CD4-positive, CD25-positive, alpha-beta regulatory T cell (primary cell): ENCODE measurements around the gene FUT7. TPM values are rescaled to one million over a fixed set of nuclear protein-coding genes. Genes with fewer than 3 reads are reported as not detected.

Experiments used
- ATAC-seq, 2 donors: fragments of 150-1000 bp; cut with Tn5 transposase; one replicate each; pipeline ENCODE4 v1.10.0; 2021; ENCODE audit warnings: low read depth in 2 of 2, moderate number of reproducible peaks in 2 of 2, moderate library complexity in 1 of 2
- DNase-seq, 3 donors: peaks; one replicate each; pipeline versions ENCODE4 v3.0.0 to v3.0.0-alpha.2; 2012 to 2022; ENCODE audit warnings: mixed read lengths in 1 of 3
- H3K27ac ChIP-seq: one replicate; pipeline ENCODE4 v1.7.0; 2013; ENCODE audit warnings: mild to moderate bottlenecking, low read length; ENCODE audit not compliant: insufficient read depth, poor library complexity, severe bottlenecking
- H3K27me3 ChIP-seq: one replicate; pipeline ENCODE4 v1.7.0; 2013; ENCODE audit warnings: low read length; ENCODE audit not compliant: control insufficient read depth, insufficient read depth
- H3K36me3 ChIP-seq: one replicate; pipeline ENCODE4 v1.7.0; 2013; ENCODE audit warnings: mild to moderate bottlenecking, low read length, moderate library complexity; ENCODE audit not compliant: control insufficient read depth, insufficient read depth
- H3K4me1 ChIP-seq: 2 replicates; pipeline ENCODE4 v1.7.0; 2013; ENCODE audit warnings: mild to moderate bottlenecking, low read length; ENCODE audit not compliant: insufficient read depth, control insufficient read depth, poor library complexity, severe bottlenecking
- H3K4me3 ChIP-seq: one replicate; pipeline ENCODE4 v1.7.0; 2013; ENCODE audit warnings: low read depth, mild to moderate bottlenecking, low read length, moderate library complexity
- H3K9me3 ChIP-seq, 2 experiments: 1 replicate in 1 of 2; 2 replicates in 1 of 2; pipeline ENCODE4 v1.7.0; 2013; ENCODE audit warnings: low read length in 2 of 2, mild to moderate bottlenecking in 1 of 2, moderate library complexity in 1 of 2; ENCODE audit not compliant: control insufficient read depth in 2 of 2
- H3K27ac Mint-ChIP-seq, 3 donors: one replicate each; pipeline ENCODE4 v1.8.0; 2020 to 2022; ENCODE audit warnings: mild to moderate bottlenecking in 3 of 3, mixed read lengths in 3 of 3, moderate library complexity in 2 of 3
- H3K27me3 Mint-ChIP-seq: one replicate; pipeline ENCODE4 v1.8.0; 2022; ENCODE audit warnings: mild to moderate bottlenecking, mixed read lengths
- H3K36me3 Mint-ChIP-seq: one replicate; pipeline ENCODE4 v1.8.0; 2020; ENCODE audit warnings: mixed read lengths
- H3K4me1 Mint-ChIP-seq, 4 donors: one replicate each; pipeline ENCODE4 v1.8.0; 2020 to 2022; ENCODE audit warnings: mixed read lengths in 4 of 4, mild to moderate bottlenecking in 1 of 4
- H3K4me3 Mint-ChIP-seq, 4 donors: one replicate each; pipeline ENCODE4 v1.8.0; 2020 to 2022; ENCODE audit warnings: mild to moderate bottlenecking in 4 of 4, mixed read lengths in 4 of 4, moderate library complexity in 3 of 4
- H3K9me3 Mint-ChIP-seq, 7 donors: one replicate each; pipeline ENCODE4 v1.8.0; 2020 to 2022; ENCODE audit warnings: mixed read lengths in 7 of 7, mild to moderate bottlenecking in 3 of 7, moderate library complexity in 2 of 7
- polyA plus RNA-seq, 4 donors: library from polyadenylated mRNA; unstranded; fragments of 300-500 nt; fragmentation: Illumina TruSeq; gene quantifications; one replicate each; pipeline ENCODE4 v1.2.3, GENCODE V29; 2021
- total RNA-seq: library from RNA; stranded (reverse); gene quantifications from one replicate; pipeline ENCODE4 v1.2.3, GENCODE V29; 2022

Gene FUT7
- total and polyA plus RNA-seq, 5 donors from 2014 or later, result 15.2 to 79.0 (median 37.4) TPM

GRCh38 chr9:137015540-137015930 is 16.4 kb downstream of the FUT7 start:
- Mint-ChIP-seq H3K9me3 (peaks cover 0 to 2% (median 0%) of the 10 kb centered on the region in 7 donors), H3K36me3 (peaks cover 4% of the 10 kb centered on the region), H3K4me3 (no peak overlapping the region), H3K27me3 (no peaks in the 10 kb centered on the region), H3K4me1 (peaks cover 0 to 5% (median 0%) of the 10 kb centered on the region in 4 donors), H3K27ac (no peak overlapping the region)
- no peaks in the 10 kb centered on the region for H3K27me3 ChIP-seq
- H3K9me3 ChIP-seq, result no peaks in the 10 kb centered on the region
- ATAC-seq (no peak), DNase-seq (no peak)
- peaks cover 11% of the 10 kb centered on the region for H3K36me3 ChIP-seq
- H3K4me3 ChIP-seq, result no peak overlapping the region
- H3K27ac ChIP-seq, result no peak overlapping the region
- H3K4me1 ChIP-seq, result no peaks in the 10 kb centered on the region

GRCh38 chr9:137014776-137015539 is 16.9 kb downstream of the FUT7 start:
- Histone ChIP-seq H3K4me1 (no peaks in the 10 kb centered on the region), H3K27me3 (no peaks in the 10 kb centered on the region), H3K9me3 (no peaks in the 10 kb centered on the region), H3K27ac (no peak overlapping the region), H3K4me3 (no peak overlapping the region), H3K36me3 (peaks cover 11% of the 10 kb centered on the region)
- Mint-ChIP-seq H3K27ac (no peak overlapping the region), H3K27me3 (no peaks in the 10 kb centered on the region), H3K36me3 (peaks cover 4% of the 10 kb centered on the region), H3K4me3 (no peak overlapping the region), H3K4me1 (peaks cover 0 to 5% (median 0%) of the 10 kb centered on the region in 4 donors), H3K9me3 (peaks cover 0 to 2% (median 0%) of the 10 kb centered on the region in 7 donors)
- ATAC-seq (no peak), DNase-seq (no peak)

- Mint-ChIP-seq H3K36me3 (peaks cover 4% of the 10 kb centered on the region), H3K9me3 (peaks cover 0 to 2% (median 0%) of the 10 kb centered on the region in 7 donors), H3K27me3 (no peaks in the 10 kb centered on the region), H3K4me1 (peaks cover 0 to 2% (median 0%) of the 10 kb centered on the region in 4 donors), H3K27ac (no peak overlapping the region), H3K4me3 (no peak overlapping the region)
- no peak for ATAC-seq
- Histone ChIP-seq H3K27me3 (no peaks in the 10 kb centered on the region), H3K4me3 (no peak overlapping the region), H3K27ac (no peak overlapping the region), H3K36me3 (peaks cover 11% of the 10 kb centered on the region), H3K9me3 (no peaks in the 10 kb centered on the region), H3K4me1 (no peaks in the 10 kb centered on the region)
- DNase-seq, result no peak
Measured at GRCh38 chr9:137014166-137014565, 17.7 kb downstream of the FUT7 start.

- no peaks in the 10 kb centered on the region for H3K9me3 ChIP-seq
- Mint-ChIP-seq H3K27ac (no peak overlapping the region), H3K4me1 (peaks cover 0 to under 1% (median 0%) of the 10 kb centered on the region in 4 donors), H3K4me3 (no peak overlapping the region), H3K9me3 (peaks cover 0 to 2% (median 0%) of the 10 kb centered on the region in 7 donors), H3K36me3 (peaks cover 4% of the 10 kb centered on the region), H3K27me3 (no peaks in the 10 kb centered on the region)
- no peaks in the 10 kb centered on the region for H3K27me3 ChIP-seq
- no peaks in the 10 kb centered on the region for H3K4me1 ChIP-seq
- DNase-seq (no peak), ATAC-seq (no peak)
- H3K27ac ChIP-seq, result no peak overlapping the region
- no peak overlapping the region for H3K4me3 ChIP-seq
- H3K36me3 ChIP-seq, result peaks cover 11% of the 10 kb centered on the region
Measured at GRCh38 chr9:137013571-137013940, 18.3 kb downstream of the FUT7 start.

GRCh38 chr9:137012694-137013570 is 19.0 kb downstream of the FUT7 start:
- H3K27ac Mint-ChIP-seq, result no peak overlapping the region
- Histone ChIP-seq H3K27me3 (no peaks in the 10 kb centered on the region), H3K4me1 (no peaks in the 10 kb centered on the region), H3K36me3 (peaks cover 11% of the 10 kb centered on the region), H3K4me3 (no peak overlapping the region), H3K27ac (no peak overlapping the region), H3K9me3 (no peaks in the 10 kb centered on the region)
- peaks cover 4% of the 10 kb centered on the region for H3K36me3 Mint-ChIP-seq
- no peak overlapping the region for H3K4me3 Mint-ChIP-seq
- DNase-seq, result no peak
- no peaks in the 10 kb centered on the region for H3K27me3 Mint-ChIP-seq
- ATAC-seq, result no peak
- peaks cover 0 to 2% (median 0%) of the 10 kb centered on the region in 7 donors for H3K9me3 Mint-ChIP-seq
- no peaks in the 10 kb centered on the region for H3K4me1 Mint-ChIP-seq

GRCh38 chr9:137011907-137012675 is 19.8 kb downstream of the FUT7 start:
- Mint-ChIP-seq H3K4me1 (no peaks in the 10 kb centered on the region), H3K4me3 (no peak overlapping the region), H3K9me3 (peaks cover 0 to 2% (median 0%) of the 10 kb centered on the region in 7 donors), H3K27me3 (no peaks in the 10 kb centered on the region), H3K27ac (no peak overlapping the region), H3K36me3 (peaks cover 4% of the 10 kb centered on the region)
- no peaks in the 10 kb centered on the region for H3K27me3 ChIP-seq
- no peak overlapping the region for H3K4me3 ChIP-seq
- DNase-seq, result no peak
- peaks cover 11% of the 10 kb centered on the region for H3K36me3 ChIP-seq
- ATAC-seq, result no peak
- H3K4me1 ChIP-seq, result no peaks in the 10 kb centered on the region
- H3K9me3 ChIP-seq, result no peaks in the 10 kb centered on the region
- H3K27ac ChIP-seq, result no peak overlapping the region

GRCh38 chr9:137011156-137011555 is 20.7 kb downstream of the FUT7 start:
- ATAC-seq, result no peak
- Mint-ChIP-seq H3K4me3 (no peak overlapping the region), H3K27me3 (no peaks in the 10 kb centered on the region), H3K4me1 (no peaks in the 10 kb centered on the region), H3K9me3 (no peaks in the 10 kb centered on the region), H3K27ac (no peak overlapping the region), H3K36me3 (no peaks in the 10 kb centered on the region)
- H3K4me1 ChIP-seq, result no peaks in the 10 kb centered on the region
- H3K36me3 ChIP-seq, result peaks cover 9% of the 10 kb centered on the region
- H3K27ac ChIP-seq, result no peak overlapping the region
- H3K9me3 ChIP-seq, result no peaks in the 10 kb centered on the region
- H3K4me3 ChIP-seq, result no peak overlapping the region
- no peaks in the 10 kb centered on the region for H3K27me3 ChIP-seq
- DNase-seq, result no peak
